G401.6 (cell line): ENCODE results near the gene TCF3.
"Not testable (repeated sequence)": the region's sequence is repeated elsewhere in the genome, so short reads cannot be mapped to it uniquely, and the experiment has no call there.

Experiments
- FAIRE-seq: peaks from 2 replicates; lab custom pipeline; 2012; peaks lifted over from hg19 to GRCh38; lab: Jason Lieb, UNC

Gene TCF3

GRCh38 chr19:1652471-1653299 is at the start of gene TCF3:
TSS of gene TCF3 (minus strand) at chr19:1652615. CDS start at chr19:1650248, 2,367 bp downstream.
- peak; percentile 99 for FAIRE-seq

- no peak for FAIRE-seq
These were observed 48.6 kb upstream of the TCF3 start for GRCh38 chr19:1700733-1701663.

GRCh38 chr19:1699998-1700732 is 47.8 kb upstream of the TCF3 start:
- no peak for FAIRE-seq

- no peak for FAIRE-seq
These were observed 47.0 kb upstream of the TCF3 start for GRCh38 chr19:1699386-1699785.

- no peak for FAIRE-seq
These were observed 46.2 kb upstream of the TCF3 start for GRCh38 chr19:1698636-1699035.

- FAIRE-seq: not testable (repeated sequence)
These were observed 43.1 kb upstream of the TCF3 start for GRCh38 chr19:1695481-1695880.

- FAIRE-seq: no peak
These were observed 39.3 kb upstream of the TCF3 start for GRCh38 chr19:1691589-1692290.

- no peak for FAIRE-seq
These were observed 38.4 kb upstream of the TCF3 start for GRCh38 chr19:1690699-1691307.

GRCh38 chr19:1685785-1686184 is 33.4 kb upstream of the TCF3 start:
- not testable (repeated sequence) for FAIRE-seq

GRCh38 chr19:1685046-1685445 is 32.6 kb upstream of the TCF3 start:
- FAIRE-seq: no peak

- FAIRE-seq: no peak
These were observed 32.1 kb upstream of the TCF3 start for GRCh38 chr19:1684573-1684912.

GRCh38 chr19:1683869-1684572 is 31.6 kb upstream of the TCF3 start:
- FAIRE-seq: no peak

- FAIRE-seq: no peak
These were observed 28.6 kb upstream of the TCF3 start for GRCh38 chr19:1680976-1681375.

- FAIRE-seq: no peak
These were observed 25.7 kb upstream of the TCF3 start for GRCh38 chr19:1678073-1678472.

GRCh38 chr19:1676351-1677266 is 24.2 kb upstream of the TCF3 start:
- FAIRE-seq: no peak

GRCh38 chr19:1675633-1676350 is 23.4 kb upstream of the TCF3 start:
- FAIRE-seq: no peak

- FAIRE-seq: no peak
These were observed 21.9 kb upstream of the TCF3 start for GRCh38 chr19:1674293-1674679.

- FAIRE-seq: no peak
These were observed 21.4 kb upstream of the TCF3 start for GRCh38 chr19:1673645-1674292.
